ENCODE measurements around the gene MPDZ. TPM values are rescaled to one million over a fixed set of nuclear protein-coding genes. Genes with fewer than 3 reads are reported as not detected.

The MPDZ gene
- total RNA-seq, 1 donor from 2014 or later, result 97.0 TPM

- Mint-ChIP-seq H3K9me3 (ENCODE audit: unreplicated experiment) (no peaks in the 10 kb centered on the region), H3K27me3 (ENCODE audit: unreplicated experiment) (no peaks in the 10 kb centered on the region), H3K4me3 (ENCODE audit: unreplicated experiment) (no peak overlapping the region), H3K4me1 (ENCODE audit: unreplicated experiment) (peaks cover 5% of the 10 kb centered on the region), H3K36me3 (ENCODE audit: low read depth, unreplicated experiment) (no peaks in the 10 kb centered on the region), H3K27ac (ENCODE audit: unreplicated experiment) (no peak overlapping the region)
- TF ChIP-seq, protein P1, sequence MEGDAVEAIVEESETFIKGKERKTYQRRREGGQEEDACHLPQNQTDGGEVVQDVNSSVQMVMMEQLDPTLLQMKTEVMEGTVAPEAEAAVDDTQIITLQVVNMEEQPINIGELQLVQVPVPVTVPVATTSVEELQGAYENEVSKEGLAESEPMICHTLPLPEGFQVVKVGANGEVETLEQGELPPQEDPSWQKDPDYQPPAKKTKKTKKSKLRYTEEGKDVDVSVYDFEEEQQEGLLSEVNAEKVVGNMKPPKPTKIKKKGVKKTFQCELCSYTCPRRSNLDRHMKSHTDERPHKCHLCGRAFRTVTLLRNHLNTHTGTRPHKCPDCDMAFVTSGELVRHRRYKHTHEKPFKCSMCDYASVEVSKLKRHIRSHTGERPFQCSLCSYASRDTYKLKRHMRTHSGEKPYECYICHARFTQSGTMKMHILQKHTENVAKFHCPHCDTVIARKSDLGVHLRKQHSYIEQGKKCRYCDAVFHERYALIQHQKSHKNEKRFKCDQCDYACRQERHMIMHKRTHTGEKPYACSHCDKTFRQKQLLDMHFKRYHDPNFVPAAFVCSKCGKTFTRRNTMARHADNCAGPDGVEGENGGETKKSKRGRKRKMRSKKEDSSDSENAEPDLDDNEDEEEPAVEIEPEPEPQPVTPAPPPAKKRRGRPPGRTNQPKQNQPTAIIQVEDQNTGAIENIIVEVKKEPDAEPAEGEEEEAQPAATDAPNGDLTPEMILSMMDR (IDR thresholded peaks at IDR 0.05; ENCODE audit: unreplicated experiment), result no peak
- no peak for DNase-seq (ENCODE audit: low spot score)
These were observed 189.8 kb downstream of the MPDZ start for GRCh38 chr9:13089666-13090065.

GRCh38 chr9:13088720-13089427, 190.6 kb downstream of the MPDZ start:
- H3K27ac Mint-ChIP-seq (ENCODE audit: unreplicated experiment), result no peak overlapping the region
- peaks cover 5% of the 10 kb centered on the region for H3K4me1 Mint-ChIP-seq (ENCODE audit: unreplicated experiment)

DNA sequence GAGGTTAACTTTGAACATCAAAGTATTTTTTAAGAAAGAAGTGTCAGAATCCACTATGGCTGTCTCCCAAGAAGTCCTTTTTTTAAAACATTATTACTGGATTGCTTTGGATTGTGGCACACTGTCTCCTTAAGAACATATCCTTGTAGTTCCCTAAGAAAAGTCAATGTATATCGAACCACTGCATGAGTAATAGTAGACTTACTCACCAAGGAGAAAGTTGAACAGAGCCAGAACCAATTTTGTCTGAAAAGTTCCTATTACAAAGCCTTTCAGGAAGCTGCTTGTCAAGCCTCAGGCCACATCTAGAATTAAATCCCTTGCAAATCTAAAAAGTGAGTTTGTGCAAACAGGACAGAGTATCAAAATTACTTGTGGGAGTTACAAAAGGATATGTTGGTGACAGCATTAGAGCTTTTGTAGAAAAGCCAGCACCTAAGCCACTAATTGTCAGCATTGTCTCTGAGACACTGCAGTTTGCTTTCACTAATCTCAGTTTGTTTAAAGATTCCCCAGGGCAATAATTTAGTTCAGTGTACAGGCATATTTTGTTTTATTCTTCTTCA, 195.4 kb downstream of the MPDZ start:
- H3K4me3 Mint-ChIP-seq (ENCODE audit: unreplicated experiment), result no peak overlapping the region
- no peak for DNase-seq (ENCODE audit: low spot score)
- no peaks in the 10 kb centered on the region for H3K9me3 Mint-ChIP-seq (ENCODE audit: unreplicated experiment)
- peaks cover 3% of the 10 kb centered on the region for H3K4me1 Mint-ChIP-seq (ENCODE audit: unreplicated experiment)
- TF ChIP-seq, protein P1 (IDR thresholded peaks at IDR 0.05; ENCODE audit: unreplicated experiment), result no peak
- no peak overlapping the region for H3K27ac Mint-ChIP-seq (ENCODE audit: unreplicated experiment)
- no peaks in the 10 kb centered on the region for H3K36me3 Mint-ChIP-seq (ENCODE audit: low read depth, unreplicated experiment)
- no peaks in the 10 kb centered on the region for H3K27me3 Mint-ChIP-seq (ENCODE audit: unreplicated experiment)

More at GRCh38 chr9:13088720-13089427, 190.6 kb downstream of the MPDZ start:
- Mint-ChIP-seq H3K27me3 (ENCODE audit: unreplicated experiment) (no peaks in the 10 kb centered on the region), H3K4me3 (ENCODE audit: unreplicated experiment) (no peak overlapping the region), H3K36me3 (ENCODE audit: low read depth, unreplicated experiment) (no peaks in the 10 kb centered on the region), H3K9me3 (ENCODE audit: unreplicated experiment) (no peaks in the 10 kb centered on the region)
- peak; percentile 27 for DNase-seq (ENCODE audit: low spot score)
- TF ChIP-seq, protein P1 (IDR thresholded peaks at IDR 0.05; ENCODE audit: unreplicated experiment), result peak; percentile 91

- H3K27me3 Mint-ChIP-seq (ENCODE audit: unreplicated experiment), result no peaks in the 10 kb centered on the region
- no peak overlapping the region for H3K4me3 Mint-ChIP-seq (ENCODE audit: unreplicated experiment)
- no peak overlapping the region for H3K27ac Mint-ChIP-seq (ENCODE audit: unreplicated experiment)
- DNase-seq (ENCODE audit: low spot score), result no peak
- TF ChIP-seq, protein P1 (IDR thresholded peaks at IDR 0.05; ENCODE audit: unreplicated experiment), result no peak
- no peaks in the 10 kb centered on the region for H3K36me3 Mint-ChIP-seq (ENCODE audit: low read depth, unreplicated experiment)
- H3K4me1 Mint-ChIP-seq (ENCODE audit: unreplicated experiment), result no peaks in the 10 kb centered on the region
- no peaks in the 10 kb centered on the region for H3K9me3 Mint-ChIP-seq (ENCODE audit: unreplicated experiment)
These were observed 196.1 kb downstream of the MPDZ start for GRCh38 chr9:13083366-13083765.

GRCh38 chr9:13082796-13083195, 196.7 kb downstream of the MPDZ start:
- H3K27ac Mint-ChIP-seq (ENCODE audit: unreplicated experiment), result no peak overlapping the region
- DNase-seq (ENCODE audit: low spot score), result no peak
- TF ChIP-seq, protein P1 (IDR thresholded peaks at IDR 0.05; ENCODE audit: unreplicated experiment), result no peak
- H3K27me3 Mint-ChIP-seq (ENCODE audit: unreplicated experiment), result no peaks in the 10 kb centered on the region
- H3K4me3 Mint-ChIP-seq (ENCODE audit: unreplicated experiment), result no peak overlapping the region
- no peaks in the 10 kb centered on the region for H3K4me1 Mint-ChIP-seq (ENCODE audit: unreplicated experiment)
- no peaks in the 10 kb centered on the region for H3K9me3 Mint-ChIP-seq (ENCODE audit: unreplicated experiment)
- no peaks in the 10 kb centered on the region for H3K36me3 Mint-ChIP-seq (ENCODE audit: low read depth, unreplicated experiment)
